Neural progenitor cell (in vitro differentiated cells): ENCODE results near the gene CFAP221.

Source experiments
- EZH2 ChIP-seq: fragments of 200-600 bp; sonication (generic); IDR thresholded peaks from 2 replicates; pipeline ENCODE4 v1.6.1; 2017; ENCODE audit warnings: antibody characterized with exemption, mild to moderate bottlenecking, moderate library complexity
- EZH2phosphoT487 ChIP-seq: fragments of 200-600 bp; sonication (generic); IDR thresholded peaks from 2 replicates; pipeline ENCODE4 v1.6.1; 2017; ENCODE audit warnings: antibody characterized with exemption
- TF ChIP-seq, protein P1 (sequence below): fragments of 200-600 bp; sonication (generic); IDR thresholded peaks from 2 replicates; pipeline ENCODE4 v1.5.1; 2017; ENCODE audit warnings: antibody characterized with exemption, mild to moderate bottlenecking

DNA sequence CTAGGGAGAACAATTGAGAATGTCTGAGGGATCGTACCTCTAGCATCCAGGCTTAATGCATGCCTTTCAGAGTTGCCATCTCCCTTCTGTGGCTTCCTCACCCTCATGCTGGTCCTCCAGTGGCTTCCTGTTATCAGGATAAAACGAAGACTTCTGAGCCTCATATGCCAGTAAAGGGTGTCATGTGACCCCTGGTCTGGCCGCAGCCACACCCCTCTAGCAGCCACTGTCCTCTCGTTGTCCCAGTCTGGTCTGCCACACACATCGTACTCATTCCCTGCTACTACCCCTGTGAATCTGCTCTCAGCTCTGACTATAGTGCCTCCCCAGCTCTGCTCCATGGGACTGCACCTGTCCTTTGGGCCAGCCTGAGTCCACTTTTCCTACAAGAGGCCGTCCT is 72.2 kb downstream of the CFAP221 start:
- TF ChIP-seq, protein P1, sequence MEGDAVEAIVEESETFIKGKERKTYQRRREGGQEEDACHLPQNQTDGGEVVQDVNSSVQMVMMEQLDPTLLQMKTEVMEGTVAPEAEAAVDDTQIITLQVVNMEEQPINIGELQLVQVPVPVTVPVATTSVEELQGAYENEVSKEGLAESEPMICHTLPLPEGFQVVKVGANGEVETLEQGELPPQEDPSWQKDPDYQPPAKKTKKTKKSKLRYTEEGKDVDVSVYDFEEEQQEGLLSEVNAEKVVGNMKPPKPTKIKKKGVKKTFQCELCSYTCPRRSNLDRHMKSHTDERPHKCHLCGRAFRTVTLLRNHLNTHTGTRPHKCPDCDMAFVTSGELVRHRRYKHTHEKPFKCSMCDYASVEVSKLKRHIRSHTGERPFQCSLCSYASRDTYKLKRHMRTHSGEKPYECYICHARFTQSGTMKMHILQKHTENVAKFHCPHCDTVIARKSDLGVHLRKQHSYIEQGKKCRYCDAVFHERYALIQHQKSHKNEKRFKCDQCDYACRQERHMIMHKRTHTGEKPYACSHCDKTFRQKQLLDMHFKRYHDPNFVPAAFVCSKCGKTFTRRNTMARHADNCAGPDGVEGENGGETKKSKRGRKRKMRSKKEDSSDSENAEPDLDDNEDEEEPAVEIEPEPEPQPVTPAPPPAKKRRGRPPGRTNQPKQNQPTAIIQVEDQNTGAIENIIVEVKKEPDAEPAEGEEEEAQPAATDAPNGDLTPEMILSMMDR: no peak
- TF ChIP-seq EZH2: no peak
- no peak for TF ChIP-seq EZH2phosphoT487
